HG03565 (cell line): ENCODE results near the gene OGN.

Source experiments
- ATAC-seq: cut with Tn5 transposase; IDR thresholded peaks from one replicate; pipeline ENCODE4 v1.9.1; 2021; ENCODE audit warnings: mild to moderate bottlenecking, moderate library complexity; ENCODE audit not compliant: unreplicated experiment

The OGN gene

GRCh38 chr9:92349771-92350739 is 54.3 kb downstream of the OGN start:
- ATAC-seq, result no peak

- no peak for ATAC-seq
Measured at GRCh38 chr9:92345582-92345981, 58.8 kb downstream of the OGN start.

DNA sequence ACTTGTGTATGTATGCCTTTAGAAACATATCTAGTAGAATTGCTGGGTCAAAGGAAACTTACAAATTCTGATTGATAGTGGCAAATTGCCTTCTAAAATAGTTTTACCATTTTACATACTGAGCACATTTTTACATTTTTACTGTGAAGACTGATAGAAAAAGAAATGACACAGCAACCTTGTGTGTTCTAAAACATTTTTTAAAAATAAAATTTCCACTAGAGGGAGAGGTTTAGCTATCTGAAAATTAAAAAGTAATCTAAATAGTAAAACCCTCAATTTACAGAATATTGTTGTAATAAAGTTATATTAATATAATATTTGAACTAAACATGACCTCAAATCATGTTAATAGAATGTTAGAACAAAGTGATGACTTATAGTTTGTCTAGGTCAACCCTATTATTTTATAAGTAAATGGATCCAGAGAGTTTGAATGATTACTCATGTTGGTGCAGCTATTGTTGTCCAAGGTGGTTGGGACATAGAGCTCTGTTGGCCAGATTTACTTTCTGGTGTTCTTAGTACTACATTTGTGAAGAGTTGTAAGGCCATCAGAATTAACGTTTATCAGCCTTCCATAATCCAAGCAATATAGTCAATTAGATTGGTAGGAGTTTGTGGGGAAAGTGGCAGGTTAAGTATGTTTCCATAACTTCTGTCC is 61.4 kb downstream of the OGN start:
- ATAC-seq, result no peak

DNA sequence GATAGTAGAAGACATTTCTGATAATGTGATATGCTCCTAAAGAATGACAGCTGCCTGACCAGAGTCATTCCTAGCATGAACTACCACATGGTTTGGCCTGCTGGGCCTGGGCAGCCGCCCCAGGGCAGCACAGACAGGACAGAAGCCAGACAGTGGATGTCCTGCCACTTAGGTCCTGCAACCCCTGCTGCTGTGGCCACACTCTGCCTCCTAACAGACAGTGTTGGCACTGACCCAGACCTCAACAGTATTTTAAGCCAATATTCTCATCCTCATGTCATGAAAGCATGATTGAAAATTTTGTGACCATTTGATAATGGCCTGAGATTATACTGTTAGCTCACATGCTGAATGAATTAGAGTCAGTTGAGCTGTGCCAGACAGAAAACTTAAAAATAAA is 62.8 kb downstream of the OGN start:
- no peak for ATAC-seq

GRCh38 chr9:92333282-92333634 is 71.1 kb downstream of the OGN start:
- ATAC-seq, result no peak
